ENCODE results near the gene IL22.

Gene IL22, protein sequence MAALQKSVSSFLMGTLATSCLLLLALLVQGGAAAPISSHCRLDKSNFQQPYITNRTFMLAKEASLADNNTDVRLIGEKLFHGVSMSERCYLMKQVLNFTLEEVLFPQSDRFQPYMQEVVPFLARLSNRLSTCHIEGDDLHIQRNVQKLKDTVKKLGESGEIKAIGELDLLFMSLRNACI
- 0.06 to 64.4 reads per million in 2 experiments for total RNA-seq

DNA sequence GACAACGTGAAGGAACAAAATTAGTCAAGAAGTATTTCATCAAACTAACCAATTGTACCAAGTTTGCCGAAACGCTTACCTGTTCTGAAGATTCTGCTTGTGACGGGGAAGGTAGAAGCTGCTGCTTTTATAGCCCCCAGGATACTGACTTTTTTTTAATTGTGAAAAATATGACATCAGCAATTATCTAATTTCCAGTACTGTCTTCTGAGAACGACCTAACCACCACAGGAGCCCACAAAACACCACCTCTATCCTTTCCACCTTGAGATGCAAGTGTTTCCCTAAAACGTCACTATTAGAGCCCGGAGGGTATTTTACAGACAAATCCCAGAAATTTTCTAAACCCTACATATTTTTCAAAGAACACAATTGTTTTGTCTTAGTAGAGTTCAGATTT, at the start of gene IL22:
IL22 (minus strand) TSS at position 101 of the 400 bp plus-strand sequence. CDS start 156 bp downstream, outside the sequence.
- no peak for DNase-seq (ENCODE audit: low read depth)

DNA sequence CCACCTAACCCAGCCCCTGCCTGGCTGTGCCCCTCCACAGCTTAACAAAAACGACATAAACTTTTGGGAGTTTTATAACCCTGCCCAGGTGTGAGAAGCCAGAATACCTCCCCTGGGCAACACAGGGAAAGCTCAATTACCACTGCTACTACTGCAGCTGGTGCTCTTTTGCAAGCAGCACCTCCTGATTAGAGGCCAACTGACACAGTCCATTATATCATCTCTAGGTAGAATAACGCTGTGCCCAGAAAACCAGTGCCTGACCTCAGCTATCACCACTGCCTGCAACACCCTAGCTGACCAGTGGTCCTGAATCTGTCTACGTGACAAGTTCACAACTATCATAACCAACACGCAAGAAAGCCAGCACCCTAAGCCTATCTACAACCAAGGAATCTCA, 44.5 kb upstream of the IL22 start:
- DNase-seq (ENCODE audit: low read depth) = no peak

DNA sequence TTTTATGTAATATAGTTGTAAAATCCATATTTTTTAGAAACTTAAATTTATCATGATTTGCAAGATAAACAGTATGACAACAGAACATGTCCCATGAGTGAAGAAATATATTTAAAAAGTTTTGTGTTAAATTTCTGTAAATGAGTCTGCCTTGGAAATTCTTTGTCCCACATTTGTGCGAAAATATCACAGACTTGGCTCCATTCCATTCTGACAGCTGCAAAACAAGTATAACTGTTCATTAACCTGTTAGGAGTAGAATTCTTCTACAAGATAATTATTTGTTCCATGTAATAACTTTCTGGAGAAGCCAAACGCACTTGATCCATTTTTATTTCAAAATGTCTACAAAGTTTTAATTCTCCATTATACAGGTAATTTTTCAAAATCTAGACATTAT, 40.8 kb upstream of the IL22 start:
- no peak for DNase-seq (ENCODE audit: low read depth)

GRCh38 chr12:68293347-68293746, 39.9 kb upstream of the IL22 start:
- no peak for DNase-seq (ENCODE audit: low read depth)

GRCh38 chr12:68292151-68292943, 38.9 kb upstream of the IL22 start:
- DNase-seq (ENCODE audit: low read depth) = no peak

- DNase-seq (ENCODE audit: low read depth) = no peak
These were observed 38.1 kb upstream of the IL22 start for GRCh38 chr12:68291396-68292036.

DNA sequence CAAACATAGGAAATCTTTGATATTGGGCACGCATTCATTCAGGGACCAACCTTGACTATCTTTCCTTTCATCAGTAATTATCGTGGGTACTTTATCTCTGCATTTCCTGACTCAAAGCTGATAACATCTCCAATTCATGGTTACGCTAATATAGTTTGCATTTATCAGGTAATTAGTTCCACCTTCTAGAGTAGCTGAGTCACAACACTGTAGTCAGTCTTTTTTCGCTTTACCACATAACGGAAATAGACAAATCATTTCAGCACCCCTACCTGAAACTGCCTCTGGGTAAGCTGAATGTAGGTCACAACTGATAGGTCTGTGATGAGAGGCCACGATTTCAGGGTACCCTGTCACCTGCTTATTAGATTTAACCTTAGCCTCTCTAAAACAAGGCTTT, 36.7 kb upstream of the IL22 start:
- no peak for DNase-seq (ENCODE audit: low read depth)

DNA sequence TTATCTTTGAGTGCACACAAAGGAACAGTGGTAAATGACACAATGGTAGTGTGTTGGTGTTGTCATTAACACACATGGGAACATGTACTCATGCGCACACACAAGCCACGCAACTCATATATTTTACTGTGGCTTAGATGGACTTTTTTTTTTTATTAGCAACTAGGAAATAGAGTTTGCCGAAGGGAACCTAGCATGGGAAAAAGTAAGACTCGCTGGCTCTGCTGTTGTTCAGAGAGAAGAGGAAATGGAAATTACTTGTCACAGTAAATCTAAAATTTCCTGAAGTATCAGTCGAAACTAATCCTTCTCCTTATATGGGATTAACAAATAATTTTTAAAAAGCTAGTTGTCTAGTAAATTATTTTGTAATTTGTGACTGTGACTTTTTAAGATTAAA, 33.7 kb upstream of the IL22 start:
- DNase-seq (ENCODE audit: low read depth) = no peak

- no peak for DNase-seq (ENCODE audit: low read depth)
These were observed 33.0 kb upstream of the IL22 start for GRCh38 chr12:68286396-68286795.

DNA sequence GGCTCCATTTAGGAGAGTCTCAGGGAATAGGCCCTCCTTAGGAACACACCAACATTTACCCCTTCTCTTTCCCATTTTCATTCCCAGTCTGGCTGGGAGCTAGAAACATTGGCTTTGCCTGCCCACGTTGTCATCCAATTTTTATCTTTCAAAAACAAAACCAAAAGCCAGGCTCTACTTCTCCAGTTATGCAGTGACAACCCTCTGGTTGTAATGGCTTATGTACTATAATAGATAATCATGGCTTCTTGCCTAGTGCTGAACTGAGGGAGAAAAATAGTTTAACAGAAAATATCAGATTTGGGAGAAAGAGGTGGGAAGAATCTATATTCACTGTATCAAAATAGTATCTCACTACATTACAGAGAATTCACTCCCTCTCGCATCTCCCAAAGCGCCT, 32.1 kb upstream of the IL22 start:
- no peak for DNase-seq (ENCODE audit: low read depth)

DNA sequence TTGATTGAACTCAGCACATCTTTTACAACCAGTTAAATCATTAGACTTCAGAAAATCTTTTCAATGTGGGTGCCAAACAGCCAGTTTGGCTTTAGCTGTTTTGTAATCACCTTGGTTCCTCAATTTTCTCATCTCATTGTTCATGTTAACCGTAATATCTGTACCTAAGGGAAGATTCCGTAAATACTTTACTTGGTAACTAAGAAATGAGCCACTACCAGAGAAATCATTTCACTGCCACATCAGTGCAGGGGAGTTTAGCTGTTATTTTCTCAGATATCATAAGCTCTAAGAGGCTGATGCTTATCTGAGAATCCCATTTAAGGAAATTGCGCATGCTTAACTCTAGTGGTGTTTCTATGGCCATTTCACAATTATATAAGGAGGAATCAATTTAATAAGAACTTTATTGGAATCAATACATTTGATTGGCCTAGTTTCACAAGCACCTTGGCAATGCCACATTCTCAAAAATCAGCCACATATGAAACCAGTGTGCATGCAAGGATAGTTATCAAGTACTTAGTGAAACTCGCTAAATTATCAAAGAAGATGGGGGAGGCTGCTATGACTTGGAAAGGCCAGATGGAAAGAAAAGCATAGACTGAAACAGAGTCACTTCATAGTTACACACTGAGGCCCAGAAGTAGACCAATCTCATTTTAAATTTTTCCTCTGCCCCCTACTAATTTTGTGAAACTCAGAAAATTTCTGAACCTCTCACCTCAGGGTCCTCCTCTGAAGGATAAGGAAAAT, 28.1 kb upstream of the IL22 start:
- no peak for DNase-seq (ENCODE audit: low read depth)

- DNase-seq (ENCODE audit: low read depth) = no peak
These were observed 26.8 kb upstream of the IL22 start for GRCh38 chr12:68280240-68280639.

GRCh38 chr12:68279227-68280054, 26.0 kb upstream of the IL22 start:
- no peak for DNase-seq (ENCODE audit: low read depth)

DNA sequence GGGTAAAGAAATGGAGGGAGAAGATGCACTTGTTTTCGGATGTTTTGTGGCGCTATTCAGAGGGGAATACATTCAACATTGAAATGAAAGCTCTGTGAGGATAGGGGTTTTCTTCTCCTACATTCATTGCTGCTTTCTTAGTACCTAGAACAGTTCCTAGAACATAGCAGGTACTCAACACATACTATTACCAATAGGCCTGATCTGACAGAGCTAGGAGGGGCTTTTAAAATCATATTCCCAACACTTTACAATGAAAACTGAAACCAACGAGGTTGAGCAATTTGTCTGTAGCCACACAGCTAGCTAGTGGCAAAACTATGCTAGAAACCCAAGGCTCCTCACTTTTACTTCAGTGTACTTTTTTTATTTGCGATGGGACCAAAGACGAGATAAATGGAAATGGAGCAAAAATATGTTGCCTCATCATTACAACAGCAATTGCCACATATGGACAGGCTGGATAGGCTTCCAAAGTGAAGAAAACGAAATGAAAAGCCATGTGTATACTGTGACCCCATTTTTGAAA, 23.1 kb upstream of the IL22 start:
- no peak for DNase-seq (ENCODE audit: low read depth)

GRCh38 chr12:68272732-68273131, 19.3 kb upstream of the IL22 start:
- no peak for DNase-seq (ENCODE audit: low read depth)

- DNase-seq (ENCODE audit: low read depth) = no peak
These were observed 17.9 kb upstream of the IL22 start for GRCh38 chr12:68271346-68271745.

- DNase-seq (ENCODE audit: low read depth) = no peak
These were observed 17.0 kb upstream of the IL22 start for GRCh38 chr12:68270358-68270757.

DNA sequence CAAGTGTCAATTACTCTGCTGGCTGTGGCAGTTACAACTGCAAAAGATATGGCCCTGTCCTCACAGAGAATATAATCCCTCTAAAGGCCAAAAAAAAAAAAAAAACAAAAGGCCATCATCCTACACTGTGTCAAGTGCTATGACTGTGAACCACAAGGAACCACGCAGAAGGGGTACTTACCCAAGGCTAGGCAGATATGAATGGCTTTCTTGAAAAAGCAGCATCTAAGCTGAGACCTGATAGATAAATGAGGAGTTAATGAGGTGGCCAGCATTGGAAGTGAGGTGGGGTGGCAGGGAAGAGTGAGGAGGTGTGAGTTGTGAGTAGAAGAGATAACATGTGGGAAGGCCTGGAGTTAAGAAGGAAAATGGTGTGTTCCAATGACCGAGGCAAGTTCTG, 16.4 kb upstream of the IL22 start:
- DNase-seq (ENCODE audit: low read depth) = no peak

- DNase-seq (ENCODE audit: low read depth) = no peak
These were observed 15.6 kb upstream of the IL22 start for GRCh38 chr12:68268967-68269366.

DNA sequence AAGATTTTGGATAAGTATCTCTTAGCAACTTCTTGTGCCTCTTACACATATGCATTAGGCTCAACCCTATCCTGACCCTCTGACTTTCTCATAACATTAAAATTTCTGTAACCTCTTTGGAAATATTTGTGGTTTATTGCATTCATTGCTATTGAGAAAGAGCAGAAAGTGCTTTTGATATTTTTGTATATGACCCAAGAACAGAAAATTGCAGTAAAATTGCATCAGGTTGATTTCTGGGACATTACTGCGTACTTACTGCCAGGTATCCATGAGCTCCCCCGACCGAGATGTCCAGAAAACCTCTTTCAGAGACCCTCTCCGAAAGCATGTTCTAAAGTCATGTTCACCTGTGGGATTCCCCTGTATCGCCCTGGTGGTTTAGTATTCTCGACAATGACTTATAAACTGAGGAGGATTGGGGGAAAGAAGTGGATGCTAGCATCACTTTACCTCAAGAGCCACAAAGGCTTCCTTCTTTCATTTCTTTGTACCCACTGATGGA, 14.5 kb upstream of the IL22 start:
- no peak for DNase-seq (ENCODE audit: low read depth)

- no peak for DNase-seq (ENCODE audit: low read depth)
These were observed 11.5 kb upstream of the IL22 start for GRCh38 chr12:68264857-68265256.

Measured in T follicular helper cell (primary cell).